ENCODE data around the gene BMP7.
A peak's percentile ranks its signal among the peaks of the same experiment; 100 is the strongest.

Gene BMP7

DNA sequence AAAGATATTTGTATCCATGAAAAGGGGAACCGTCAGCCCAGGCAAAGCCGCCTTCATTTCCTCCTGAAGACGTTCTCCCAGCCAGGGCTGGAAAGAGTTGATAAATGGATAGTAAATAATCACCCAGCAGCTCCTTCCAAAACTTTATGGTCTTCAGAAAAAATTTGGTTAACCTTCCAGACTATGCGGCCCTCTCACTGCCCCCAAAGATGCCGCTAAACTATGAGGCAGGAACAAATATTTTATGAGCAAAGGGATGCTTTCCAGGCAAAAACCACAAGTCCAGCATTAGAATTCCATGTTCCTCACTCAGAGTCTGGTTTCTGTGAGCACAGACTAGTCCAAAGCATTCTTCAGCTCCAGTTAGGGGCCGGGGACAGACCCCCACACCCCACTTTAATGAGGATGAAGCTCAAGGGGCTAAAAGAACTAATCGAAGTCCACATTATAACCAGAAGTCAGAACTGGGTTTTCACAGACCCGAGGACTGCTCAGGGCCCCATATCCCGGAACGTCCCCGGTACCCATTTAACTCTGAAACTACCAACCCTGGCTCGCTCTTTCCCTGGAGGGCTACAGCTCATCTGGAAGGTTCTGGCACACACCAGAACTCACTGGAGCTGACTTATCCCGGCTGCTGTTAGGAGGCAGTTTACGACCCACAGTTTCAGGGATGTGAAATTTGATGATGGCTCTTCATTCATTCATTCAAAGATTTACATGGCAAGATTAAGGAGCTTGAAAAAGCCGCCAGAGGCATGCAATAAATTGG is 29.4 kb downstream of the BMP7 start:
- DNase-seq (ENCODE audit: low read depth, low spot score), result no peak

DNA sequence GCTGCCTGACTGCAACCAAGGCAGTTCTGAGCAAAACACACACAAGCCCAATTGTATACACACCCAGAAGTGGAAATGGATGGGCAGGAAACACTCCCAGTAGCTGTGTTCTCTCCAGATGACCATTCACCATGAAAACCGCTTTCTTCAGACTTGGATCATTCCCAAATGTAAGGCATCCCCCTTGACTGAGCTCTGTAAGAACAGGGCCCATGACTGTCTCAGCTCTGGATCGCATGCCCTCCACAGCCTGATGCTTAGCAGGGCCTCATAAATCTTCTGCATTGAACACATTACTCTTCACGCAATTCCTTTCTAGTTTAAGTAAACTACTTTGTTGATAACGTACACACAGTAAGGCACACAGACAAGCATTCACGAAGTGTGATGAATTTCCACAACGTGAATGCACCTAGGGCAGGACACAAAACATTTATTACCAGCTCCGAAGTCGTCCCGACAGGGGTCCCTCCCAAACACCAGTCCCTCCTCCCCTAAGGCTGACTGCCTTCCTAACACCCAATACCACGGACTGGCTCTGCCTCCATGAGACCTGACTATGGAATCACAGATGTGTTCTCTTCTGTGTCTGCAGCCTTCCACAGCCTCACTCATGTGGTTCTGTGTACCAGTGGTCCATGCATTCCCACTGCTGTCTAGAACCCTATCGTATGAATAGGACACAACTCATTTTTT is 31.7 kb downstream of the BMP7 start:
- no peak overlapping the region for H3K27ac ChIP-seq
- DNase-seq (ENCODE audit: low read depth, low spot score), result no peak

More for the DNA sequence above, 29.4 kb downstream of the BMP7 start:
- no peak overlapping the region for H3K27ac ChIP-seq

DNA sequence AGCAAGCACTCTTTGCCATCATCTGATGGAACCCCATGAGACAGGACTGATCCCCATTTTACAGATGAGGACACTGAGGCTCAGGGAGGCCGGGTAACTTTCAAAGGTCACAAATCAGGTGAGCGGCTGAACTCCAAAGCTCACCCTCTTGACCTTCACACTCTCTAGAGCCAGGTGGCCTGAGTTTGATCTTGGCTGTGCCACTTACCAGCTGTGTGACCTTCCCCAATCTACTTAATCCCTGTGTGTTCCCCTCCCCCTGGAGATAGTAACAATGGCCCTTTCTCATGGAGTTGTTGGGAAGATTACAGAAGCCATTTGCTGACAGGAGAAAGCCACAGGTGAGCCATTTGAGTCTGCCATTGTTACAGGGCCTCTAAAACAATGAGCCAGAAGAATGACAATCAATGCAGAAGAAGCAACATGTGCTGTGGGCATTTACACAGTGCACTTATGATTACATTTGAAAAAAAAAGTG is 34.5 kb downstream of the BMP7 start:
- no peak for DNase-seq (ENCODE audit: low read depth, low spot score)
- H3K27ac ChIP-seq, result no peak overlapping the region

DNA sequence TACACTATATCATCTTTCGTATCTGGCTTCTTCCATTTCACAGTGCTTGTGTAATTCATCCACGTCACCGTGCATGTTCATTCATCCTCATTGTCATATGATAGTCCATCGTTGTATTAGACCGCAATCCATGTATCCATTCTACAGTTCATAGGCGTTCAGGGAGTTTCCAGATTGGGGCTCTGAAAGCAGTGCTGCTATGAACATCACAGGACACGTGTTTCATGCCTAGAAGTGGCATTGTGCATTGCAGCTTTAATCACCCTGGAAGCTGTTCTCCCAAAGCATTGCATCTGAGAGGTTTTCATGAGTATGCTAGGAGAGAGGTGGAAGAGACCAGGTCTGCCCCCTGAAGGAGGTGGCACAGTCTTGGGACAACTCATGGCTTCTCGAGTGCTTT is 35.3 kb downstream of the BMP7 start:
- H3K27ac ChIP-seq, result no peak overlapping the region
- DNase-seq (ENCODE audit: low read depth, low spot score), result no peak

DNA sequence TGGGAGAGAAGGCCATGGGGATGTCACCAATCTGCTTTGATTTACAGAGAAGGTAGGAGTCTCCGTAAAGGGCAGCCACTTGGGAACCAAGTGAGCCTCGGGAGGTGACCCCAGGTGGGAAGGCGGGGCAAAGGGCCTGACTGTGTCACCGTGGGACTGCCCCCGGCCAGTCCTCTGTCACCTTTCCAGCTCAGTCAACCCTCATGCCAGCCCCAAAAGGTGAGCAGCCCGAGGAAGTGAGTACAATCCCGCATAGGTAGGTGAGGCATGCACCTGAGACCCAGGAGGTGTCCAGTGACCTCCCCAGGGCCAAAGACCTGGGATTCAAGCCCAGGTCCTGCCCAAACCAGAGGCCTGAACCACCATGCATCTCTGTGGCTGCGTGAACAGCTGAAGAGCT is 36.2 kb downstream of the BMP7 start:
- H3K27ac ChIP-seq, result no peak overlapping the region
- no peak for DNase-seq (ENCODE audit: low read depth, low spot score)

DNA sequence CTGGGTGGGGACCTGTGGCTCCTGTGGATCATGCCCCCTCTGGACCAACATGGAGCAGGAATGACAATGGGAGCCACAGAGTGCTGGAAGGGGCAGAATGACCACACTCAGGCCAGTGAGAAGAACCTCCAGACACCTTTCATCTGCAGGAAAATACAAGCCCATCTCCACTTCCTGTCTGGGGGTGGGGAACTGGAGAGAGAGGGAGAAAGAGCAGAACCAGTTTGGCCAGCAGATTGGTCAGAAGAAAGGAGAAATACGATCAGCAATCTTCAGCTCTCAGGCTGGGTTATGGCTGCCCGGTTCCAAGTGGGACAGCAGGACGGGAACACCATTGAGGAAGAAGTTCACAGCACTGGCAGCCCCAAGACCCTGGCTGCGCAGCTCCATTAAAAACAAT is 37.0 kb downstream of the BMP7 start:
- no peak overlapping the region for H3K27ac ChIP-seq
- no peak for DNase-seq (ENCODE audit: low read depth, low spot score)

DNA sequence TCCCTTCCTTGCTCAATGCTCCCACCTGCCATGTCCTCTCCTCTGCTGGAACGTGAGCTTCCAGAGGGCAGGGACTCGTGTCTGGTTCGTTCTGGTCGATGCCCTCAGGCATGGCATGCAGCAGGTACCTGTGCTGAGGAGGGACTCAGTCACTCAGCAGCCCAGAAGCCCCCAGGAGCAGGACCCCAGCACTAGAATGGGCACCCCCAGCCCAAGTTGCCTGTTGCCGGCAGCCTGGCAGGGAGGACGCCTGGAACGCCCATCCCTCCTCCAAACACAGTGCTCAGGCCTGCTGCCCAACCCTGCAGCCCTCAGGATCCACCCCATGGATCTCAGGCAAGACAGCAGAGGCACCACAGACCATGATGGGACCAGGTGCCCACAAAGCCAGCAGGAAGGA is 40.6 kb downstream of the BMP7 start:
- DNase-seq (ENCODE audit: low read depth, low spot score), result no peak
- H3K27ac ChIP-seq, result no peak overlapping the region

DNA sequence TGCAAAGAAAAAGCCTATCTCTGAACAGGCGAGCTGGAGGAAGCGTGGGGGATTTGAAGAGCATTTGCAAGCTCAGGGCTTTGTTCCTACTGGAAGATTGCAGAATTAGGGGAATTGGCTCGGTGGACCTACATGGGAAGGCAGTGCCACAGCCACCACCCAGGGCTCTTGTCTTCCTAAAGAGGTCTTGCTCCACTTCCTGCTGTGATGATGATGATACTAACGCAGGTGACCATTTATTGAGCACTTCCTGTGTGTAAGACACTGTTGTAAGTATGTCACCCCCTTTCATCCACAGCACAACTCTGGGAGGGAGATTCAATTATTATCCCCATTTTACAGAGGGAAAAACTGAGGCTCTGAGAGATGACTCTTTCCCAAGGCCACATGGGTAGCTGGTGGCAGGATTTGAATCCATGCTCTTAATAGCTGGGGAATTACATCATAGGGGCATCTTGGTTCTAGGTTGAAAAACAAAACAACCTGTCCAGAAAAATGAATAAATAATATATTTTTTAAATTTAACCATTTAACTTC is 41.2 kb downstream of the BMP7 start:
- H3K27ac ChIP-seq, result no peak overlapping the region
- no peak for DNase-seq (ENCODE audit: low read depth, low spot score)

DNA sequence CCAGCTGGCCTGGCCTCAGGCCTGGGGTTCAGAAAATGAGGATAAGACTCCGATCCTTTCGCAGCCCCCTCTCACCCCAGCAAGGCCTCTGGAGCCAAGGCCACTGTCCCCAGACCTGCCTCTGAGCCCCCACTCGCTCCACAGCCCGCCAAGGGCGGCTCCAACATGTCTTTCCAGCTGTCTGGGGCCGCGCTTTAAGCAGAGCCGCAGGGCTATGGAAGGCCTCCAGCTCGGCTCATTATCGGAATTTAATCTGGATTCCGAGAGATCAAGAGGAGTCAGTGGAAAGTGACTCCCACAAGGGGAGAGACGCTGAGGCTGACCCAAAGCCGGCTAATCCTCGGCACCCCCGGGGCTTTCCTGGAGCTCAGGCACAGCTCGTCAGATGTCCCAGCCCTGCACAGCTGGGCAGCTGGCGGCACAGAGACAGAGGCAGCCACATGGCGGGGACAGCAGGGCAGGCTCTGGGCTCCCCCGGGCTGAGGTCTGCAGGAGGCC is 41.8 kb downstream of the BMP7 start:
- H3K27ac ChIP-seq, result no peak overlapping the region
- no peak for DNase-seq (ENCODE audit: low read depth, low spot score)

DNA sequence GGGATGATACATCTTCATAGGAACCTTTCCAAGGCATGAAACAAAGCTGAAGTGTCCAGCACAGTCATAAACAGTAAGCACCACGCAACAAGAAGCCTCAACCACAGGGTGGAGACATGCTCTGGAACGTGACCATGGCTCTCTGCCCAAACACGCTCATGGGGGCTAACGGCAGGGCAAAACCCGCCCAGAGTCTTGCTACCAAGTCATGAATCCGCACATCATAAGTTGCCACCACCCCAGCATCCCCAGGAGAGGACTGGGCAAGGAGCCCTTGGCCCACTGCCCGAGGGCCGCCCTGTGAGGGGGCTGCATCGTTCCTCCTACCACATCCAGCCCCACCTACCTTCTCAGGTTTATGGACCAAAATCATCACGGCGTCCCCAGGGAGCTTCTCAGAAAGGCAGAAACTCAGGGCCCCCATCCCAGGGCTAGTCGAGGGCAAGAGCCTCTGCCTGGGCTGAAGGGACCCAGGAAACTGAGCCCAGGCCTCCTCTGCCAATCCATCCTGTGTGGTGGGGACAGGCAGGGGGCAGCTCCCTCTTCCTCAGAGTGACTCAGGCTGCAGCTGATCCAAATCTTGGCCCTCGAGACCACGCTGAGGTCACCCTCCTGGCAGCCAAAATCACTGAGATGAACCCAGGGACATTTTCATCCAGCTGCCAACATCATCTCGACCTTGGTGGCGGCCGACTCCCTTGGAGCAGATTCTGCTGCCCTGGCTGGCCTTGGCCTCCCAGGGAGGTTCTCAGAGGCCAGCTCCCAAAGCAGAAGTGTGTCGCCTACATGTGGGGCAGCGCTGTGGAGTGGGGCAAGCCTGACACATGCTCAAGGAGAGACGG is 42.6 kb downstream of the BMP7 start:
- H3K27ac ChIP-seq, result no peak overlapping the region
- DNase-seq (ENCODE audit: low read depth, low spot score), result peak; percentile 24

DNA sequence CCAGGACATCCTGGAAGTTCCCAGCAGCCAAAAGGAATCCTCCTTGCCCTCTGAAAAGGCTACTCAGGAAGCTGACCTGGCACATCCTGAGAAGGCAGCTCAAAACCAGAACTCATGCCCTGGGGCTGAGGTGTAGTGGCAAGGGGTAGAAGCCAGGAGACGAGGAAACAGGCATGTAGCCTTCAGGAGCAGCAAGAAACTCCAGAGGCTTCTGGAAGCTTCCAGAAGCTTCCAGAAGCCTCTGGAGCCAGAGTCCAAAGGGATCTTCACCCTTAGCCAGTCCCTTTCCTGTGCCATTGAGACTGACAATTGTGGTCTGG is 43.9 kb downstream of the BMP7 start:
- no peak overlapping the region for H3K27ac ChIP-seq
- DNase-seq (ENCODE audit: low read depth, low spot score), result no peak

DNA sequence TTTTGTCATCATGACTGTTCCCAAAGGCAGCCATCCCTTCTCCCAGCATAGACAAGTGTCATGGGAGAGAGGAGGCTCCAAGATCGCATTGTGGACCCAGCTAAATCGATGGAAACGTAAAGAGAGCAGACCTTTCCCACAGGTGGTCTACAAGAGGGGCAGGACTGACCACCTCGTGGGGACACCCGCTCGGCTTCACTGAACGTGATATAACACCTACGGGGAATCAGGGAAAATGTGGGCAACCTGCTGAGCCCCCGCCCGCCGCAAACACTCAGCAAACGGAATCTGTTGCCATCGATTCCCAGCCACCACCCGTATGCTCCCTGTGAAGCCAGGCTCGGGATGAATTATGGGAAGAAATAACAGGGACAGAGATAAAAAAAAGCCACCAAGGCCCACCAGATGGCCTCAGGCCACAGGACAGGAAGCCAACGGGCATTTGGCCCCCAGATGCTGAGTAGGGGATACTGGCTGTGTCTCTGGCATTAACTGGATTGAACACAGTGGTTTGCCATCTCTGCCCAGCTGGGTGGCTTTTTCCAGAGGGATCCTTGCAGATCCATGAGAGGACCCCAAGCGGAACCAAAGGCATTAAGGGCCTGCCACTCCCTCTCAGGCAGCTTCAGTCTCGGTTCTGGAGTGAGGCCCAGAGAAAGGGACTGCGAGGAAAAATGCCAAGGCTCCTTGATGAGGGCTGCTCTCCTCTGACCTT is 44.4 kb downstream of the BMP7 start:
- no peak overlapping the region for H3K27ac ChIP-seq
- no peak for DNase-seq (ENCODE audit: low read depth, low spot score)

DNA sequence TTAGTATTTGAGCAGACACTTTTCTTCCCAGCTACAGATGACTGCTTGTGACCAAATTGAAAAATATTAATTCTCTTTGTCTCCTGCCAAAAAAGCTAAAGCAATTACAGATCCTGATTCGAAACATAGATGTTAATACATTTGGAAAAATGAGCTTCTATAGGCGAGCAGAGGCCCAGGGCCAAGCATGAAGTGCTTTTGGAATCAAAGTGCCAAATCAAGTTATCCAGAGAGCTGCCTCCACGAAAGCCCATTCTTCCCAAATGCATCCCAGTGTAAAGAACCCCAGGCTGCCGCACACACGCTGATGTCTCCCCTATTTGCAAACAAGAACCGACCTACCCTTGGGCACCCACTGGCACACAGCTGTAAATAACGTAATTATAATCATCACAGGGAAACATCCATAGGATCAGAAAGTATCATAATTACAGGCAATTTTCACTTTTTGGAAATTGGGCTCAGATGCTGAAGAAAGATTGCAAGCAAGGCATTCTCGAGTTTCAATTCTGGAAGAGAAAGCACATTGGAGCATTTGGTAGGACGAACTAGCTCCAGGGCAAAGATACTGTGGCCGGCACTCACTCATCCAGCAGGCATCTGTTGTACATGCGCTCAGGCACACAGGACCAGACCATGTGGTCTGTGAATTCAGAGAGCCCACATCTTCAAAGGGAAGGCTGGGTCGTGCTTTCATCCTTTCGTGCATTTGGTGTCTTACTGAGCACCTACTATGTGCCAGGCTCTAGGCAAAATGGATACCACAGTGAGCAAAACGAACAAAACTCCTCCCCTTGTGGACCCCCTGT is 45.9 kb downstream of the BMP7 start:
- no peak overlapping the region for H3K27ac ChIP-seq
- no peak for DNase-seq (ENCODE audit: low read depth, low spot score)

DNA sequence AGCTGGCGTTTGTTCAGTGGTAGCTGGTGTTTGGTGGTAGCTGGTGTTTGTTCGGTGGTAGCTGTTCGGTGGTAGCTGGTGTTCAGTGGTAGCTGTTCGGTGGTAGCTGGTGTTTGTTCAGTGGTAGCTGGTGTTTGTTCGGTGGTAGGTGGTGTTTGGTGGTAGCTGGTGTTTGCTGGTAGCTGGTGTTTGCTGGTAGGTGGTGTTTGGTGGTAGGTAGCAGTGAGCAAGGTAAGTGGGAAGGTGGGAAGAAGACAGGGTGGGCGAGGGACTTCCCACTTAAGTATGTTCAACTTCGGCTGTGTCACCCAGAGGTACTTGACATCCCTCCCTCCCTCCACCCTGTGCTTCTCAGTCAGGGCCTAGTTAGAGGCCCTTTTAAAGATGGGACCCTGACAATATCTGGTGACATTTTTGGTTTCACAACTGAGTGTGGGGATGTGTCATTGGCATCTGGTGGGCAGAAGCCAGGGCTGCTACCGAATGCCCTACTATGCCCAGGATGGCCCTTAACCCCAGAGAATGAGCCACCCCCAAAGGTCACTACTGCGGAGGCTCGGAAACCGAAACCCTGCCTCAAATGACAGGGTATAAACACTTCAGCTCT is 47.3 kb downstream of the BMP7 start:
- no peak overlapping the region for H3K27ac ChIP-seq
- DNase-seq (ENCODE audit: low read depth, low spot score), result no peak

DNA sequence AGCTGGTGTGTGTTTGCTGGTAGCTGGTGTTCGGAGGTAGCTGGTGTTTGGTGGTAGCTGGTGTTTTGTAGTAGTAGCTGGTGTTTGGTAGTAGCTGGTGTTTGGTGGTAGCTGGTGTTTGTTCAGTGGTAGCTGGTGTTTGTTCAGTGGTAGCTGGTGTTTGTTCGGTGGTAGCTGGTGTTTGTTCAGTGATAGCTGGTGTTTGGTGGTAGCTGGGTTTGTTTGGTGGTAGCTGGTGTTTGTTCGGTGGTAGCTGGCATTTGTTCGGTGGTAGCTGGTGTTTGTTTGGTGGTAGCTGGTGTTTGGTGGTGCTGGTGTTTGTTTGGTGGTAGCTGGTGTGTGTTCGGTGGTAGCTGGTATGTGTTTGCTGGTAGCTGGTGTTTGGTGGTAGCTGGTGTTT is 48.0 kb downstream of the BMP7 start:
- H3K27ac ChIP-seq, result no peak overlapping the region
- no peak for DNase-seq (ENCODE audit: low read depth, low spot score)

DNA sequence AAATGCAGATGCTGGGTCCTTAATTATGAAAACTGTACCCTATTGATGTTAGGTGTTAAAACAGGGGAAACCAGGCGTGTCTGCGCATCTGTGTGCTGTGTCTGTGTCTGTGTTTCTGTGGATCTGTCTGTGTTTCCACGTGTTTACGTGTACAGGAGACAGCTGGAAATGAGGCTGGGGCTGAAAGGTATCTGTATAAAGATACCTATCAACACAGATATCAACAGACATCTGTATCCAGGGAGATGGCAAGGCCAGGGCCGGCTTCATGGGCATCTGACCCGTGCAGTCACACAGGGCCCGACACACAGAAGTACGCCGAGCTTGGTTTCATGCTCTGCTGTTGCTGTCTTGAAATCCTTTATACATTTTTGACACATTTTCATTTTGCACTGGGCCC is 48.6 kb downstream of the BMP7 start:
- no peak for DNase-seq (ENCODE audit: low read depth, low spot score)
- no peak overlapping the region for H3K27ac ChIP-seq

DNA sequence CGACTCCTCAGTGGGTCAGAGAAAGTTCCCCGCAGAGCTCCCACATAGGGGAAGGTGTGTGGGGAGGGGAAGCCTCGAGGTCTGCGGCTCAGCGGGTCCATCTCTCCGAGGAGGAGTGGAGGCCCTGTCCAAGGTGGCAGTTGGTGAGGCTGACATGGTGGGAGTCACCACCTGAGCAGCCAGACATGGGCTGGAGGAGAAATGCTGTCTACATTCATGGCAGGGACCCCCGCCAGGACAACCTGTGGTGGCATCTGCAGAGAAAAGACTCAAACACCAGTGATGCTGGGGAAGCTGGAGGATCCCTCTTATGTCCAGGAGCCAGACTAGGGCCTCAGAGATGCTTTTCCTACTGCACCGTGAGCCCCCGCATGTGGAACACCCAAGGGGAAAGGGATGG is 49.8 kb downstream of the BMP7 start:
- DNase-seq (ENCODE audit: low read depth, low spot score), result no peak
- H3K27ac ChIP-seq, result no peak overlapping the region

DNA sequence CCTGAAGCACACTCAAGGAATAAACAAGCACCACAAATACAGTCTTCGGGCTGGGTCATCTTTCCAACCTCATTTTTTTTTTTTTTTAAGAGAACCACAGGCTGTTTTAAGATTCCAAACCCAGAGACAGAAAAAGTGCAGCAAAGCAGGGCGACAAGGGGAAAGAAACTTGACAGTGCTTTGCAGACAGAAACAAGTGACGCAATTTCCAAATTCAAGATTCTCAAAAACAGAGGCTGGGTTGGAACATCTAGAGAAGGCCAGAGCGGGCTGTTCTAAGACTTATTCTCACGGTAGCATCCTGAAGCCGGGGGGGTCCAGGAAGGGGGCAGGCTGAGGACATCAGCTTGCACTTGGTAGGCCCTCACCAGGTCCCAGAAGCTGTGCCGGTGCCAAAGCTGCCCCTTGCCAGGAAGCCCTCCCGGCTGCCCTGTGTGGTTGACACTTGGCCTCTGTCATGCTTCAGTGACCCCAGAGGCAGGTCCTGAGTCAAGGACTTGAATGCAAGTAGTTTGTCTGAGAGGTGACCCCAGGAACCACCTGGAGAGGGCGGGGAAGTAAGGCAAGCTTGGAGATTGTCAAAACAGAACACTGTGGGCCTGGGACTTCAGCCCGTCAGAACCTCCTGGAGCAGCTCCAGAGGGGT is 50.5 kb downstream of the BMP7 start:
- H3K27ac ChIP-seq, result no peak overlapping the region
- no peak for DNase-seq (ENCODE audit: low read depth, low spot score)

All from epithelial cell of prostate (primary cell).